Esophagus squamous epithelium (tissue), 4 donors: ENCODE results near the gene AEBP1.

Experiments
- POLR2A ChIP-seq, 4 donors: fragments of 450-650 bp; IDR thresholded peaks; one replicate each; pipeline ENCODE4 v1.6.1; 2017; ENCODE audit warnings: antibody characterized with exemption in 4 of 4, mild to moderate bottlenecking in 4 of 4, moderate library complexity in 3 of 4
- TF ChIP-seq, protein P1 (sequence below), 6 experiments: fragments of 450-650 bp in 4 of 6; fragments of 200-600 bp in 2 of 6; sonication (generic) in 2 of 6; IDR thresholded peaks; one replicate each; pipeline ENCODE4 v1.5.1; 2016 to 2019; ENCODE audit warnings: antibody characterized with exemption in 6 of 6, mild to moderate bottlenecking in 4 of 6, moderate library complexity in 4 of 6

DNA sequence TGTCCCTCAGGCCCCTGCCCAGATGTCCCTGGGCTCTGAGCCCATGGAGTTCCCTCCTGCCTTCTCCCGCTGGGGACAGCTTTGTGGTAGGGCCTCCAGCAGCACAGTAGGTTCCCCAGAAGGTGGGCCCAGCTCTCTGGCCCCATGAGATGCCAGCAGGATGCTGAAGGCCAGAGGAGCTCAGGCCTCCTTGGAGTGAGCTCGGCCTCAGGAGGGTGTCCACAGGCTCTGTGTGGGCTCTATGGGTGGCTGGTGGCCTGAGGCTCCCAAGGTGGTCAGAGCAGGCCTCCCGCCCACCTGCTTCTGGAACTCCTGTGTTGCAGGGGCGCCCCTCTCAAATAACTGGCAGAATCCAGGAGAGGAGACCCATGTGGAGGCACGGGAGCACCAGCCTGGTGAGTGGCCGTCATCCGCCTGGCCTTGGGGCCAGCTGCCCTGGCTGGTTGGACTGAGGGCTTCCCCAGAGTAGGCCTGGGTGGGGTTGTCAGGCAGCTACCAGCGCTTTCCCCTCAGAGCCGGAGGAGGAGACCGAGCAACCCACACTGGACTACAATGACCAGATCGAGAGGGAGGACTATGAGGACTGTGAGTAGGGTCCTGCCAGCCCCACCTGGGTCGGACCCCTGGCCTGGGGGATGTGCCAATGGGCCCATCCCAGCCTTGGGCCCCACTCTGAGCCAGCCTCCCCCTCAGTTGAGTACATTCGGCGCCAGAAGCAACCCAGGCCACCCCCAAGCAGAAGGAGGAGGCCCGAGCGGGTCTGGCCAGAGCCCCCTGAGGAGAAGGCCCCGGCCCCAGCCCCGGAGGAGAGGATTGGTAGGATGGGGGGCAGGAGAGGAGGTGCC lies 3.2 kb downstream of the AEBP1 start:
- TF ChIP-seq, protein P1, sequence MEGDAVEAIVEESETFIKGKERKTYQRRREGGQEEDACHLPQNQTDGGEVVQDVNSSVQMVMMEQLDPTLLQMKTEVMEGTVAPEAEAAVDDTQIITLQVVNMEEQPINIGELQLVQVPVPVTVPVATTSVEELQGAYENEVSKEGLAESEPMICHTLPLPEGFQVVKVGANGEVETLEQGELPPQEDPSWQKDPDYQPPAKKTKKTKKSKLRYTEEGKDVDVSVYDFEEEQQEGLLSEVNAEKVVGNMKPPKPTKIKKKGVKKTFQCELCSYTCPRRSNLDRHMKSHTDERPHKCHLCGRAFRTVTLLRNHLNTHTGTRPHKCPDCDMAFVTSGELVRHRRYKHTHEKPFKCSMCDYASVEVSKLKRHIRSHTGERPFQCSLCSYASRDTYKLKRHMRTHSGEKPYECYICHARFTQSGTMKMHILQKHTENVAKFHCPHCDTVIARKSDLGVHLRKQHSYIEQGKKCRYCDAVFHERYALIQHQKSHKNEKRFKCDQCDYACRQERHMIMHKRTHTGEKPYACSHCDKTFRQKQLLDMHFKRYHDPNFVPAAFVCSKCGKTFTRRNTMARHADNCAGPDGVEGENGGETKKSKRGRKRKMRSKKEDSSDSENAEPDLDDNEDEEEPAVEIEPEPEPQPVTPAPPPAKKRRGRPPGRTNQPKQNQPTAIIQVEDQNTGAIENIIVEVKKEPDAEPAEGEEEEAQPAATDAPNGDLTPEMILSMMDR (IDR thresholded peaks at IDR 0.05), result no peak
- no peak for TF ChIP-seq POLR2A (IDR thresholded peaks at IDR 0.05)
